HG02610 (cell line): Measurements from ENCODE around the gene FUT4.
"Not testable (repeated sequence)": the region's sequence is repeated elsewhere in the genome, so short reads cannot be mapped to it uniquely, and the experiment has no call there.

Experiments used
- ATAC-seq: cut with Tn5 transposase; IDR thresholded peaks from one replicate; pipeline ENCODE4 v1.9.1; 2021; ENCODE audit warnings: mild to moderate bottlenecking, moderate library complexity; ENCODE audit not compliant: unreplicated experiment

FUT4 gene

GRCh38 chr11:94563848-94564467 is 20.2 kb downstream of the FUT4 start:
- no peak for ATAC-seq

DNA sequence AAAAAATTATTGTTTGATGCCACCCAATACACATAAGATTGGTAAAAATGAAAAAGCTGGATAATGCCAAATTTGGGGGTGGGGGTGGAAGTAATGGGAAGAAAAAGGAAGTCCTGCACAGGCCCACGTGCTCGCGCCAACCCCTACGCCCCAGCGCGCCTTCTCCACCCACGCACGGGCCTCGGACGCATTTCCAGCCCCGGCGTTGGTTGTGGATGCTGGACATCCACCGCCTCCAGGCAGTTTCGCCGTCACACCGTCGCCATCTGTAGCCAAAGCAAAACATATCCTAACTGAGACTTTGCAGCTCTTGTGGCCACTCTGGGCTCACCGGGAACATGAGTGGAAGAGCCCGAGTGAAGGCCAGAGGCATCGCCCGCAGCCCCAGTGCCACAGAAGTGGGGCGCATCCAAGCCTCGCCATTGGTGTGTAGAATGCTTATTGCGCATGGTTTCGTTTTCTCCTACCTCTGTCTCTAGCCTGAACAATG is 23.5 kb downstream of the FUT4 start, which contains the start of gene PIWIL4:
TSS of gene PIWIL4 (plus strand) at position 188 of the 490 bp plus-strand sequence. CDS start at position 339, 151 bp downstream.
- no peak for ATAC-seq

- ATAC-seq, result no peak
These were observed 24.5 kb downstream of the FUT4 start for GRCh38 chr11:94568200-94568599.

DNA sequence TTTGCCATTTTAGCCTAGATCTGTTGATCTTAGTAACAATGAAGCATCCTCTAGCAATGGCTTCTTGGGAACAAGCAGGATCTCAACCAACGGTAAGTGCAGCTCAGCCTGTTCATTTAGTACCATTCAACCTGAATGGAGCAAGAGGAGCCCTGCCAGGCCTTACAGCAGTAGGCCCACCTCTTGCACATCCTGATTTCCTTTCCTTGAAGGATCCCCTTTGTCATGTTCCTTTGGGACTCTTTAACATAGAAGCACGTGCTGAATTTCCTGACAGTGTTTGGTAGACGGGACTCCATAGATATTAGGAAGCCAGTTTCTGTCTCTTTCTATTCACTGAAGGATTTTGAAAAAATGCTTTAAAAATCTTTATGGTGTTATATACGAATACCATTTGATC is 25.0 kb downstream of the FUT4 start:
- no peak for ATAC-seq

GRCh38 chr11:94572975-94573374 is 29.3 kb downstream of the FUT4 start:
- ATAC-seq, result not testable (repeated sequence)

- ATAC-seq, result no peak
These were observed 30.7 kb downstream of the FUT4 start for GRCh38 chr11:94574193-94574961.

- ATAC-seq, result no peak
These were observed 32.6 kb downstream of the FUT4 start for GRCh38 chr11:94576306-94576705.

GRCh38 chr11:94577841-94578240 is 34.1 kb downstream of the FUT4 start:
- ATAC-seq, result no peak

GRCh38 chr11:94581926-94582325 is 38.2 kb downstream of the FUT4 start:
- ATAC-seq, result no peak

GRCh38 chr11:94583213-94583865 is 39.6 kb downstream of the FUT4 start:
- ATAC-seq, result no peak

GRCh38 chr11:94583866-94584500 is 40.3 kb downstream of the FUT4 start:
- ATAC-seq, result peak; percentile 65

DNA sequence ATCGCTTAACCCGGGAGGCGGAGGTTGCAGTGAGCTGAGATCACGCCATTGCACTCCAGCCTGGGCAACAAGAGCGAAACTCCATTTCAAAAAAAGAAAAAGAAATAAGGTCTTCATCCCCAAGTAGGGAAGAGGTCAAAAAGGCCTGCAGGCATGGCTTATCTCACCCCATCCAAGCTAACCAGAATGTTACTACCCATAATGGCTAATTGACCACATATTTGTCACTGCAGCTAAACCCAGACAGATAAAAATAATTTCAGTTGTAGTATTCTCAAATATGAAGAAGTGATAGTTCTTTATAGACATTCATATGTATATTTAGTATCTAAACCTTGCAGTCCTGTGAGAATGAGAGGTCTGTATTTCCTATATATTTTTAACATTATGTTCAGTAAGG is 41.3 kb downstream of the FUT4 start:
- ATAC-seq, result no peak

- no peak for ATAC-seq
These were observed 41.7 kb downstream of the FUT4 start for GRCh38 chr11:94585399-94585798.

- no peak for ATAC-seq
These were observed 42.8 kb downstream of the FUT4 start for GRCh38 chr11:94586546-94586945.

GRCh38 chr11:94586978-94587377 is 43.3 kb downstream of the FUT4 start:
- ATAC-seq, result no peak

- no peak for ATAC-seq
These were observed 44.7 kb downstream of the FUT4 start for GRCh38 chr11:94588366-94588942.

GRCh38 chr11:94590352-94591041 is 46.8 kb downstream of the FUT4 start:
- ATAC-seq, result no peak

GRCh38 chr11:94593030-94593429 is 49.3 kb downstream of the FUT4 start:
- ATAC-seq, result peak; percentile 73

DNA sequence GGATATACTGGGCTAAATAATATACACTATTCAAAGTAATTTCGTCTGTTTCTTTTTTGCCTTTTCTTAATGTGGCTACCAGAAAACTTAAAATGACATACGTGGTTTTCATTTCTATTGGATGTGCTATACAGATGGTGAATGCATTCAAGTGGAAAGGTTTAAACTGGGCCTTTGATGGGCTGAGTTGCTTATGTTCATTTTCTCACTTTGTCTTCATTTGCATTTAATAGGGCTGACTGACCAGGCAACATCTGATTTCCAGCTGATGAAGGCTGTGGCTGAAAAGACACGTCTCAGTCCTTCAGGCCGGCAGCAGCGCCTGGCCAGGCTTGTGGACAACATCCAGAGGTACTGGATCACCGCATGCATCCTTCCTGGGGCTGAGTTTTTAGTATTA is 51.4 kb downstream of the FUT4 start:
- no peak for ATAC-seq

- no peak for ATAC-seq
These were observed 54.2 kb downstream of the FUT4 start for GRCh38 chr11:94597896-94598295.
